ENCODE measurements around the gene MUC4. TPM values are rescaled to one million over a fixed set of nuclear protein-coding genes. Genes with fewer than 3 reads are reported as not detected.
"Not testable (repeated sequence)": the region's sequence is repeated elsewhere in the genome, so short reads cannot be mapped to it uniquely, and the experiment has no call there.

The MUC4 gene
- polyA plus RNA-seq, 4 donors: under 0.01 to 5.5 (median 2.1) TPM

GRCh38 chr3:195820186-195820585 lies 8.5 kb upstream of the MUC4 start:
- H3K9me3 ChIP-seq (ENCODE audit: control insufficient read depth in 2 of 2, insufficient read depth in 1 of 2, low read depth in 1 of 2, low read length in 1 of 2): no peaks in the 10 kb centered on the region
- H3K27me3 ChIP-seq (ENCODE audit: control insufficient read depth in 3 of 3, insufficient read depth in 3 of 3, low read length in 3 of 3): no peaks in the 10 kb centered on the region
- H3K36me3 ChIP-seq (ENCODE audit: control insufficient read depth in 3 of 3, insufficient read depth in 2 of 3, low read depth in 1 of 3, low read length in 3 of 3): no peaks in the 10 kb centered on the region
- no peak overlapping the region for H3K27ac ChIP-seq (ENCODE audit: low read depth in 1 of 3, low read length in 2 of 3)
- H3K4me1 ChIP-seq (ENCODE audit: control insufficient read depth in 3 of 3, insufficient read depth in 2 of 3, low read depth in 1 of 3, low read length in 2 of 3): no peaks in the 10 kb centered on the region
- DNase-seq (no peak), FAIRE-seq (no peak)
- no peak overlapping the region for H3K4me3 ChIP-seq (ENCODE audit: low read depth in 1 of 3, low read length in 3 of 3)
- WGBS, 3 donors: 79 to 93% (median 83%) methylated on average over 8 of the region's 8 CpGs

DNA sequence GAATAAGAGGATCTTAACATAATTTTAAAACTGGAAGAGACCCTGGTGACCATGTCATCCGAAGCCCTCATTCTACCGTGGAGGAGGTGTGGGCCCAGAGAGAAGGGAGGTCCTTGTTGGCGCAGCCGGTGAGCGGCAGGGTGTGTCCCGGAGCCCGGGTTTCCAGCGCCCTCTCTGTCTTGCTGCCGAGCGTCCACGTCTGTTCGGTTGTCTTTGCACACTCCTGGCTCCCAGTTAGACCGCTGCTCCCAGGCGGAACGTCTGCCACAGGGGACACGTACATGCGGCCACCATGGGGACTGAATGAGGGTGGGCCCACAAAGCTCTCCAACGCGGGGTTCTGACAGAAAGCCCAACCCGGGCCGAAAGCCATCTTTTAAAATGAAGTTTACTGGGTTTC lies 6.6 kb upstream of the MUC4 start:
- Histone ChIP-seq H3K27me3 (ENCODE audit: control insufficient read depth in 3 of 3, insufficient read depth in 3 of 3, low read length in 3 of 3) (peaks cover 0 to 3% (median 0%) of the 10 kb centered on the region in 3 donors), H3K4me3 (ENCODE audit: low read depth in 1 of 3, low read length in 3 of 3) (no peak overlapping the region), H3K27ac (ENCODE audit: low read depth in 1 of 3, low read length in 2 of 3) (no peak overlapping the region), H3K36me3 (ENCODE audit: control insufficient read depth in 3 of 3, insufficient read depth in 2 of 3, low read depth in 1 of 3, low read length in 3 of 3) (no peaks in the 10 kb centered on the region), H3K4me1 (ENCODE audit: control insufficient read depth in 3 of 3, insufficient read depth in 2 of 3, low read depth in 1 of 3, low read length in 2 of 3) (no peaks in the 10 kb centered on the region), H3K9me3 (ENCODE audit: control insufficient read depth in 2 of 2, insufficient read depth in 1 of 2, low read depth in 1 of 2, low read length in 1 of 2) (no peaks in the 10 kb centered on the region)
- WGBS, 3 donors: 89 to 93% (median 90%) methylated on average over 21 of the region's 21 CpGs
- FAIRE-seq: no peak
- no peak for DNase-seq

- no peaks in the 10 kb centered on the region for H3K4me1 ChIP-seq (ENCODE audit: control insufficient read depth in 3 of 3, insufficient read depth in 2 of 3, low read depth in 1 of 3, low read length in 2 of 3)
- DNase-seq: no peak
- 91 to 93% (median 92%) methylated on average over 17 of the region's 17 CpGs for WGBS, 3 donors
- no peaks in the 10 kb centered on the region for H3K9me3 ChIP-seq (ENCODE audit: control insufficient read depth in 2 of 2, insufficient read depth in 1 of 2, low read depth in 1 of 2, low read length in 1 of 2)
- no peak overlapping the region for H3K27ac ChIP-seq (ENCODE audit: low read depth in 1 of 3, low read length in 2 of 3)
- no peaks in the 10 kb centered on the region for H3K36me3 ChIP-seq (ENCODE audit: control insufficient read depth in 3 of 3, insufficient read depth in 2 of 3, low read depth in 1 of 3, low read length in 3 of 3)
- H3K4me3 ChIP-seq (ENCODE audit: low read depth in 1 of 3, low read length in 3 of 3): no peak overlapping the region
- H3K27me3 ChIP-seq (ENCODE audit: control insufficient read depth in 3 of 3, insufficient read depth in 3 of 3, low read length in 3 of 3): peaks cover under 1 to 4% (median 3%) of the 10 kb centered on the region in 3 donors
- FAIRE-seq: no peak
These were observed 5.9 kb upstream of the MUC4 start for GRCh38 chr3:195817578-195818135.

DNA sequence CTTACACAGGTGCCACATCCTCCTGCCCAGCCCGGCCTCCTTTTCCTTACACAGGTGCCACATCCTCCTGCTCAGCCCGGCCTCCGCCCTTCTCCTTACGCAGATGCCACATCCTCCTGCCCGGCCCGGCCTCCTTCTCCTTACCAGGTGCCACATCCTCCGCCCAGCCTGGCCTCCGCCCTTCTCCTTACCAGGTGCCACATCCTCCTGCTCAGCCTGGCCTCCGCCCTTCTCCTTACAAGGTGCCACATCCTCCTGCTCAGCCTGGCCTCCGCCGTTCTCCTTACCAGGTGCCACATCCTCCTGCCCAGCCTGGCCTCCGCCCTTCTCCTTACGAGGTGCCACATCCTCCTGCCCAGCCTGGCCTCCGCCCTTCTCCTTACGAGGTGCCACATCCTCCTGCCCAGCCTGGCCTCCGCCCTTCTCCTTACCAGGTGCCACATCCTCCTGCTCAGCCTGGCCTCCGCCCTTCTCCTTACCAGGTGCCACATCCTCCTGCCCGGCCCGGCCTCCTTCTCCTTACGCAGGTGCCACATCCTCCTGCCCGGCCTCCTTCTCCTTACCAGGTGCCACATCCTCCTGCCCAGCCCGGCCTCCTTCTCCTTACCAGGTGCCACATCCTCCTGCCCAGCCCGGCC lies 4.7 kb upstream of the MUC4 start:
- not testable (repeated sequence) for DNase-seq

DNA sequence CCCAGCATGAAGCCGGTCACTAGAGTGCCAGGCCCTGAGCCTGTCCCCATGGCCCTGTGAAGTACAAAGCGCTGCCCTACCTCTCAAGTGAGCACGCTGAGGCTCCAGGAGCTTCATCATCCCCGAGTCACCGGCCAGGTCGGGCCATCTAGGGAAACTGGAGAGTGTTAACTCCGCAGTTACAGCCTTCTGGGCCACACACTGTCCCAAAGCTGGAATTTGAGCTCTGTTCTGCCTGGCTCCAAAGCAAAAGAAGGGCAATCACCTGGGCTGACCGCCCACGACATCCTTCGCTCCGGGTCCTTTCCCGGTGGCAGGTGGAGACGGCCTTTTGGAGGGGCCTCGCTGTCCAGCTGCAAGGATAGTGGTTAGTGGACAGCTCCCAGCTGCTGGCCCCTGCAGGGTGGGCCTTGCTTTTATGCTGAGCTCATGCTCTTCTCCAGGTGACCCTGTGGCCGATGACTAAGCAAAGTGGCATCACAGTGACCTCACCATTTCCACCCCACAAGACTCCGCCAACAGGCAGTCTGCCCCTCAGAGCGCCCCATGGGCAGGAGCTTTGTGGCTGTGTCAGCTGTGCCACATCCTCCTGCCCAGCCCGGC lies 3.5 kb upstream of the MUC4 start:
- DNase-seq: no peak
- H3K4me1 ChIP-seq (ENCODE audit: control insufficient read depth in 3 of 3, insufficient read depth in 2 of 3, low read depth in 1 of 3, low read length in 2 of 3): no peaks in the 10 kb centered on the region
- H3K9me3 ChIP-seq (ENCODE audit: control insufficient read depth in 2 of 2, insufficient read depth in 1 of 2, low read depth in 1 of 2, low read length in 1 of 2): no peaks in the 10 kb centered on the region
- no peak for FAIRE-seq
- no peak overlapping the region for H3K27ac ChIP-seq (ENCODE audit: low read depth in 1 of 3, low read length in 2 of 3)
- H3K27me3 ChIP-seq (ENCODE audit: control insufficient read depth in 3 of 3, insufficient read depth in 3 of 3, low read length in 3 of 3): peaks cover 3 to 19% (median 4%) of the 10 kb centered on the region in 3 donors
- 81 to 90% (median 82%) methylated on average over 18 of the region's 18 CpGs for WGBS, 3 donors
- no peak overlapping the region for H3K4me3 ChIP-seq (ENCODE audit: low read depth in 1 of 3, low read length in 3 of 3)
- H3K36me3 ChIP-seq (ENCODE audit: control insufficient read depth in 3 of 3, insufficient read depth in 2 of 3, low read depth in 1 of 3, low read length in 3 of 3): no peaks in the 10 kb centered on the region

More for the DNA sequence above, 4.7 kb upstream of the MUC4 start:
- not testable (repeated sequence) for H3K4me3 ChIP-seq (ENCODE audit: low read depth in 1 of 3, low read length in 3 of 3); FAIRE-seq; H3K36me3 ChIP-seq (ENCODE audit: control insufficient read depth in 3 of 3, insufficient read depth in 2 of 3, low read depth in 1 of 3, low read length in 3 of 3); H3K9me3 ChIP-seq (ENCODE audit: control insufficient read depth in 2 of 2, insufficient read depth in 1 of 2, low read depth in 1 of 2, low read length in 1 of 2); H3K27ac ChIP-seq (ENCODE audit: low read depth in 1 of 3, low read length in 2 of 3); H3K4me1 ChIP-seq (ENCODE audit: control insufficient read depth in 3 of 3, insufficient read depth in 2 of 3, low read depth in 1 of 3, low read length in 2 of 3)
- peaks cover 3 to 17% (median 4%) of the 10 kb centered on the region in 3 donors for H3K27me3 ChIP-seq (ENCODE audit: control insufficient read depth in 3 of 3, insufficient read depth in 3 of 3, low read length in 3 of 3)
- WGBS, 3 donors: 78 to 85% (median 83%) methylated on average over 19 to 23 of the region's 23 CpGs

DNA sequence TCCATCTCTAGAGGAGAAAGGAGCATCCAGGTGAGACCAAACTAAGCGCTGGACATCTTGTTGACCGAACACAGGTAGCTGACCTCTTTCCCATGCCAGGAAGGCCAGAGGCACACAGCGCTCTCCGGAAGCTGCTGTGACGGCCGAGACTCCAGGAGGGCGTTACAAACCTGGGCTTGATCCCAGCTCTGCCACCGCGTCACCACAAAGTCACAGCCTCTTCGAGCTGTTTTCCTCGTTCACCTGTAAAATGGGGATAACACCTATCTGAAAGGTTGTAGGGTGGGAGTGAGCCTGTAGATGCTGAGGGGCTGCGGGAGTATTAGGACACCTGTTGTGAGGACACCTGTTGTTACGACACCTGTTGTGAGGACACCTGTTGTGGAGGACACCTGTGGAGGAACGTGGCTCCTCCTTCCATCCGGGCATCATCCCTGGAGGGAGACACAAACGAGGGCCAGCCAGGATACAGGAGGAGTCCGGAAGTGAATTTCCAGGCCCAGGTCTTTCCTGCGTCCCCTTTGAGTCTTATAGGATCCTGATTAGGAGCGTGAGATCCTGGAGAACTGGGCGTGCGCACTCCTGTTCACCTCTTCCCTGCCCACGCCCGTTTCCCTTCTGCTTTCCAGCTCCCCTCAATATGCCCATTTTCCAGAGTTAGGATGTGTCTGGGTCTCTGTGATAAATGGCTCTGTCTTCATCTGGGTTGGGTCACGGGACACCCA lies 2.3 kb upstream of the MUC4 start:
- Histone ChIP-seq H3K9me3 (ENCODE audit: control insufficient read depth in 2 of 2, insufficient read depth in 1 of 2, low read depth in 1 of 2, low read length in 1 of 2) (no peaks in the 10 kb centered on the region), H3K36me3 (ENCODE audit: control insufficient read depth in 3 of 3, insufficient read depth in 2 of 3, low read depth in 1 of 3, low read length in 3 of 3) (no peaks in the 10 kb centered on the region), H3K27ac (ENCODE audit: low read depth in 1 of 3, low read length in 2 of 3) (no peak overlapping the region), H3K27me3 (ENCODE audit: control insufficient read depth in 3 of 3, insufficient read depth in 3 of 3, low read length in 3 of 3) (peaks cover 4 to 19% (median 5%) of the 10 kb centered on the region in 3 donors), H3K4me3 (ENCODE audit: low read depth in 1 of 3, low read length in 3 of 3) (no peak overlapping the region), H3K4me1 (ENCODE audit: control insufficient read depth in 3 of 3, insufficient read depth in 2 of 3, low read depth in 1 of 3, low read length in 2 of 3) (no peaks in the 10 kb centered on the region)
- WGBS, 3 donors: 83 to 90% (median 85%) methylated on average over 24 of the region's 24 CpGs
- DNase-seq (no peak), FAIRE-seq (no peak)

GRCh38 chr3:195812366-195812765 lies 637 bp upstream of the MUC4 start:
- WGBS, 3 donors: 86 to 88% (median 87%) methylated on average over 20 of the region's 20 CpGs
- Histone ChIP-seq H3K36me3 (ENCODE audit: control insufficient read depth in 3 of 3, insufficient read depth in 2 of 3, low read depth in 1 of 3, low read length in 3 of 3) (no peaks in the 10 kb centered on the region), H3K9me3 (ENCODE audit: control insufficient read depth in 2 of 2, insufficient read depth in 1 of 2, low read depth in 1 of 2, low read length in 1 of 2) (no peaks in the 10 kb centered on the region), H3K4me3 (ENCODE audit: low read depth in 1 of 3, low read length in 3 of 3) (no peak overlapping the region), H3K27ac (ENCODE audit: low read depth in 1 of 3, low read length in 2 of 3) (no peak overlapping the region), H3K27me3 (ENCODE audit: control insufficient read depth in 3 of 3, insufficient read depth in 3 of 3, low read length in 3 of 3) (peaks cover 4 to 19% (median 5%) of the 10 kb centered on the region in 3 donors), H3K4me1 (ENCODE audit: control insufficient read depth in 3 of 3, insufficient read depth in 2 of 3, low read depth in 1 of 3, low read length in 2 of 3) (no peaks in the 10 kb centered on the region)
- DNase-seq (no peak), FAIRE-seq (no peak)

DNA sequence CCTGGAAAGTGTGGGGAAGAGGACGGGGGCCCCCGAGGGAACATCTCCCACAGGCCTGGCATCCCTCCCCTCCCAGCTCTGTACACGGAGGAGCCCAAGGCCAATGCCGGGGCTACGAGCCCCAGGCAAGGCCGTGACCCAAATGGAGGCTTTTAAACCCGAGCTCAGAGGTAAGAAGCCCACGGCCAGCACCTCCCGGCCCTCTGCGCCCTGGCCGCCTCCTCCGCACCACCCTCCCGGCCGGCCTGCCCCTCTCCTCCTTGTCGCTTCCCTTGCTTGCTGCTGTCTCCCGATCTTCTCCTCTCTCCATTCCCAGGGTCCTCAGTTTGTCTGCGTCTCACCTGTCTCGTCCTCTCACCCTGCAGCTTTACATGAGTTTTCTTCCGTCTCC lies 1.3 kb downstream of the MUC4 start:
- H3K9me3 ChIP-seq (ENCODE audit: control insufficient read depth in 2 of 2, insufficient read depth in 1 of 2, low read depth in 1 of 2, low read length in 1 of 2): no peaks in the 10 kb centered on the region
- H3K4me1 ChIP-seq (ENCODE audit: control insufficient read depth in 3 of 3, insufficient read depth in 2 of 3, low read depth in 1 of 3, low read length in 2 of 3): no peaks in the 10 kb centered on the region
- H3K4me3 ChIP-seq (ENCODE audit: low read depth in 1 of 3, low read length in 3 of 3): peak overlapping the region in 1 of 3 donors; percentile 25
- FAIRE-seq (no peak), DNase-seq (no peak)
- H3K27ac ChIP-seq (ENCODE audit: low read depth in 1 of 3, low read length in 2 of 3): no peak overlapping the region
- WGBS, 3 donors: 82 to 90% (median 86%) methylated on average over 18 to 19 of the region's 19 CpGs
- H3K27me3 ChIP-seq (ENCODE audit: control insufficient read depth in 3 of 3, insufficient read depth in 3 of 3, low read length in 3 of 3): peaks cover 4 to 19% (median 5%) of the 10 kb centered on the region in 3 donors
- no peaks in the 10 kb centered on the region for H3K36me3 ChIP-seq (ENCODE audit: control insufficient read depth in 3 of 3, insufficient read depth in 2 of 3, low read depth in 1 of 3, low read length in 3 of 3)

Measured in small intestine (tissue), 7 donors.